KMS-11 (cell line): Measurements from ENCODE around the gene HHAT.

Experiments
- H2AFZ ChIP-seq: fragments of 200-600 bp; sonication (generic); 2 replicates; pipeline ENCODE4 v1.6.1; 2016; ENCODE audit warnings: antibody characterized with exemption, mixed run types, low read depth
- H3K27ac ChIP-seq: fragments of 200-600 bp; sonication (generic); 2 replicates; pipeline ENCODE4 v1.6.1; 2016; ENCODE audit warnings: mild to moderate bottlenecking, mixed run types
- H3K27me3 ChIP-seq: fragments of 200-600 bp; sonication (generic); 2 replicates; pipeline ENCODE4 v1.6.1; 2017; ENCODE audit warnings: mild to moderate bottlenecking, low read depth, mixed run types, moderate library complexity; ENCODE audit not compliant: insufficient read depth
- H3K36me3 ChIP-seq: fragments of 200-600 bp; sonication (generic); 2 replicates; pipeline ENCODE4 v1.6.1; 2017; ENCODE audit warnings: mild to moderate bottlenecking, mixed run types; ENCODE audit not compliant: insufficient read depth
- H3K4me1 ChIP-seq: fragments of 200-600 bp; sonication (generic); 2 replicates; pipeline ENCODE4 v1.6.1; 2016; ENCODE audit warnings: mild to moderate bottlenecking, low read depth, mixed run types; ENCODE audit not compliant: poor library complexity, severe bottlenecking
- H3K4me2 ChIP-seq: fragments of 200-600 bp; sonication (generic); 2 replicates; pipeline ENCODE4 v1.7.0; 2016; ENCODE audit warnings: mild to moderate bottlenecking, mixed run types
- H3K4me3 ChIP-seq: fragments of 200-600 bp; sonication (generic); IDR thresholded peaks from 2 replicates; pipeline ENCODE4 v1.6.1; 2017; ENCODE audit warnings: low read depth, low read length, mixed read lengths; ENCODE audit not compliant: insufficient read depth
- H3K79me2 ChIP-seq: fragments of 200-600 bp; sonication (generic); 2 replicates; pipeline ENCODE4 v1.6.1; 2016; ENCODE audit warnings: low read depth, mixed run types; ENCODE audit not compliant: insufficient read depth
- H3K9ac ChIP-seq: fragments of 200-600 bp; sonication (generic); 2 replicates; pipeline ENCODE4 v1.6.1; 2016; ENCODE audit warnings: mild to moderate bottlenecking, mixed run types
- H4K20me1 ChIP-seq: fragments of 200-600 bp; sonication (generic); 2 replicates; pipeline ENCODE4 v1.6.1; 2016; ENCODE audit warnings: mild to moderate bottlenecking, mixed run types; ENCODE audit not compliant: insufficient read depth
- TF ChIP-seq, protein P1 (sequence below): fragments of 200-600 bp; sonication (generic); conservative IDR thresholded peaks from 2 replicates; pipeline ENCODE4 v1.6.1; 2017; ENCODE audit warnings: low read depth, mild to moderate bottlenecking, antibody characterized with exemption, low read length, moderate library complexity, mixed read lengths

The HHAT gene

DNA sequence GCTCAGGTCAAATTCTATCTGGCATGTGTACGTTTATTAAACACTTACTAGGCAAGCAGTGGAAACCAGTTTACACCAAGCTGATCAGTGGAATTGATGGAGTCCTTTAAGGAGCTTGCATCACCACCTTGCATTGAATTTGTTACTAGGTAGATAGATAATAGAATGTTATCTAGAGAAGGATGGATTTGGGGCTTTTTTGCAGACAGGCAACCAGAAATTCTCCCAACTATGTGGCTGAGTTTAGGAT lies 44.9 kb downstream of the HHAT start:
- H2AFZ ChIP-seq: no peak overlapping the region
- H3K79me2 ChIP-seq: no peaks in the 10 kb centered on the region
- H4K20me1 ChIP-seq: no peaks in the 10 kb centered on the region
- H3K9ac ChIP-seq: peak overlapping the region; percentile 80; the same call in 1 of the 2 replicates
- TF ChIP-seq, protein P1, sequence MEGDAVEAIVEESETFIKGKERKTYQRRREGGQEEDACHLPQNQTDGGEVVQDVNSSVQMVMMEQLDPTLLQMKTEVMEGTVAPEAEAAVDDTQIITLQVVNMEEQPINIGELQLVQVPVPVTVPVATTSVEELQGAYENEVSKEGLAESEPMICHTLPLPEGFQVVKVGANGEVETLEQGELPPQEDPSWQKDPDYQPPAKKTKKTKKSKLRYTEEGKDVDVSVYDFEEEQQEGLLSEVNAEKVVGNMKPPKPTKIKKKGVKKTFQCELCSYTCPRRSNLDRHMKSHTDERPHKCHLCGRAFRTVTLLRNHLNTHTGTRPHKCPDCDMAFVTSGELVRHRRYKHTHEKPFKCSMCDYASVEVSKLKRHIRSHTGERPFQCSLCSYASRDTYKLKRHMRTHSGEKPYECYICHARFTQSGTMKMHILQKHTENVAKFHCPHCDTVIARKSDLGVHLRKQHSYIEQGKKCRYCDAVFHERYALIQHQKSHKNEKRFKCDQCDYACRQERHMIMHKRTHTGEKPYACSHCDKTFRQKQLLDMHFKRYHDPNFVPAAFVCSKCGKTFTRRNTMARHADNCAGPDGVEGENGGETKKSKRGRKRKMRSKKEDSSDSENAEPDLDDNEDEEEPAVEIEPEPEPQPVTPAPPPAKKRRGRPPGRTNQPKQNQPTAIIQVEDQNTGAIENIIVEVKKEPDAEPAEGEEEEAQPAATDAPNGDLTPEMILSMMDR: no peak
- peak overlapping the region; percentile 32 for H3K4me2 ChIP-seq
- H3K27me3 ChIP-seq: no peaks in the 10 kb centered on the region
- peaks cover 38% of the 10 kb centered on the region for H3K4me1 ChIP-seq
- H3K27ac ChIP-seq: peak overlapping the region; percentile 92
- no peak overlapping the region for H3K4me3 ChIP-seq
- H3K36me3 ChIP-seq: no peaks in the 10 kb centered on the region

DNA sequence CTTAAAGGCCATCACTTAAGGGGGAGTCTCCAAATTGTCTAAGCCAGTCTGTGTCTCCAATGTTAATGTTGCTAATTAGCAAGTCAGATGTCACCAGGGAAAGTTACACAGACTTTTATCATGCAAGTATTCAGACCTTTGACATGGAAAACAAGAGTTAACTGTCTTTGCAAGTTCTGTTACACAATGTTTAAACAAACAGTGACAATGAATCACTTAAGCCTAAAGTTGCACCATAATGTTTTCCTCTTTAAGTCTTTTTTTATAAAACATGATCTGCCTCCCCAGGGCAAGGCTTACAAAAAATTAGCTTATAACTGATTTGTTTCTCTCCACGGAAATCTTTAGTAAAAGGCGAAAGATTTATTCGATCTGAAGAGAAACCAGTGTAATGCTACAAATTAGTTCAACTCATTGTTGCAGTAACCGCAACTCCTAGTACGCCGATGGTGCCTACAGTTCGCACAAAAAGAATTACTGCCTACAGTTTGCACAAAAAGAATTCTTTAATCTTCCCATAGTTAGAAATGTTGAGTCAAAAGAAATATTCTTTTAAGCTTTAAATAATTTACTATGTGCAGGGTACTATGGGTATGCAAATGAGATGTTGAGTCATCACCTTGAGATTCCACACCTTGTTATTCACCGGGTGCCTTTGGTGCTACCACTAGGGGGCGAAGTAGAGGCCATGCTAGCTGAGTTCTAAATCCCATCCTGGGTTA lies 45.3 kb downstream of the HHAT start:
- H3K4me3 ChIP-seq: peak overlapping the region; percentile 62
- H3K4me1 ChIP-seq: peaks cover 38% of the 10 kb centered on the region
- H3K9ac ChIP-seq: peak overlapping the region; percentile 80
- H3K27me3 ChIP-seq: no peaks in the 10 kb centered on the region
- H3K27ac ChIP-seq: peak overlapping the region; percentile 92
- TF ChIP-seq, protein P1: peak; percentile 99
- peak overlapping the region; percentile 4; the same call in 1 of the 2 replicates for H2AFZ ChIP-seq
- no peaks in the 10 kb centered on the region for H3K79me2 ChIP-seq
- H3K4me2 ChIP-seq: peak overlapping the region; percentile 32
- no peaks in the 10 kb centered on the region for H3K36me3 ChIP-seq
- no peaks in the 10 kb centered on the region for H4K20me1 ChIP-seq

DNA sequence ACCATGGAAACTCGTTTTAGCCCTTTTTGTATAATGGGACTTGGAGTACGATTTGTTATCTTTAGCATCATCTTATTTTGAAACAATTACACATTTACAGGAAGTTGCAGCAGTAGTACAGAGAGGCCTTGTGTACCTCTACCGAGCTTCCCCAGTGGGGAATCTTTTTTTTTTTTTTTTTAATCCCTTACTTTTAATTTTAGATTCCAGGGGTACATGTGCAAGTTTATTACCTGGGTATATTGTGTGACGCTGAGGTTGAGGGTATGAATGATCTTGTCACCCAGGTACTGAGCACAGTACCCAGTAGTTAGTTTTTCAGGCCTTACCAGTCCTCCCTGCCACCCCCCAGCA lies 45.9 kb downstream of the HHAT start:
- H3K36me3 ChIP-seq: no peaks in the 10 kb centered on the region
- H2AFZ ChIP-seq: peak overlapping the region; percentile 4; the same call in 1 of the 2 replicates
- no peaks in the 10 kb centered on the region for H4K20me1 ChIP-seq
- peaks cover 38% of the 10 kb centered on the region for H3K4me1 ChIP-seq
- peak overlapping the region; percentile 80; the same call in 1 of the 2 replicates for H3K9ac ChIP-seq
- H3K4me2 ChIP-seq: peak overlapping the region; percentile 32
- no peaks in the 10 kb centered on the region for H3K27me3 ChIP-seq
- H3K4me3 ChIP-seq: peak overlapping the region; percentile 62
- no peaks in the 10 kb centered on the region for H3K79me2 ChIP-seq
- TF ChIP-seq, protein P1: peak; percentile 68
- H3K27ac ChIP-seq: peak overlapping the region; percentile 92; the same call in 1 of the 2 replicates

DNA sequence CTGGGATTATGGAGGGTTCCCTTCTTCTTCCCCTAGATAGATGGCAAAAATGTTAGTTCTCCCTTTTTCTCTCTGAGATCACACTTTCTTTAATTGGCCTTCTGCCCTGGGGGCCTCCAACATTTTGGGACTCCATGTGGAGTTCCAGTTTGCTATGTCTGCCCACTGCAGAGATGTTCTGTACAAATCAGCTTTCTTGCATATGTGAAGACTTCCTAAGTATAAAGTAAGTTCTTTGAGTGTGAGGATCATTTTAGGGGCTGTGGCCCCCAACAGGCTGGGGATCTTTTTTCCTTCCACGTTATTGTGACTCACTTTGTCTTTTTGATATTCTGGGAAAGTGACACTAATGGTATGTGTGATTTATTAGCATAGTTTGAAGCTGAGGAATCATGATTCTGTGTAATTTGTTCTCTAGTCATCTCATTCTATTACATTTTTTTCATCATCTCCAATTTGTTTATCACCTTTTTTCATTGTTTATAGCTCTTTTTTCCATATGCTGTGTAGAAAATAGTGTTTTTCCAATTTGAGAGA lies 48.2 kb downstream of the HHAT start:
- no peaks in the 10 kb centered on the region for H3K36me3 ChIP-seq
- TF ChIP-seq, protein P1: no peak
- no peak overlapping the region for H3K4me2 ChIP-seq
- H3K27ac ChIP-seq: no peak overlapping the region
- no peaks in the 10 kb centered on the region for H4K20me1 ChIP-seq
- H2AFZ ChIP-seq: no peak overlapping the region
- no peaks in the 10 kb centered on the region for H3K79me2 ChIP-seq
- H3K27me3 ChIP-seq: no peaks in the 10 kb centered on the region
- H3K4me3 ChIP-seq: no peak overlapping the region
- peaks cover 38% of the 10 kb centered on the region for H3K4me1 ChIP-seq
- no peak overlapping the region for H3K9ac ChIP-seq
